PC-9 (cell line): ENCODE data around the gene CAPN1. TPM values are rescaled to one million over a fixed set of nuclear protein-coding genes. Genes with fewer than 3 reads are reported as not detected.
A peak's percentile ranks its signal among the peaks of the same experiment; 100 is the strongest.

ENCODE experiments used
- BruUV-seq: library from RNA; stranded (reverse); fragments of 400-500 nt; replicated peaks from 2 replicates; lab custom pipeline; 2021; lab: Mats Ljungman, UMichigan
- CTCF ChIA-PET: fragments of 300-600 bp; sonication (Branson Sonifier 250); formaldehyde crosslinking; loops from one replicate; lab custom pipeline; 2022; ENCODE audit warnings: antibody characterized with exemption; lab: Charles Lee
- POLR2A ChIA-PET: fragments of 300-600 bp; sonication (Branson Sonifier 250); formaldehyde crosslinking; loops from one replicate; lab custom pipeline; 2022; ENCODE audit warnings: antibody characterized with exemption; ENCODE audit not compliant: unreplicated experiment; lab: Charles Lee
- DNase-seq, 2 experiments: peaks; one replicate each; pipeline versions ENCODE4 v3.0.0 to v3.0.0-alpha.2; 2015 to 2022; ENCODE audit warnings: mixed read lengths in 1 of 2
- H2AFZ ChIP-seq: fragments of 200-600 bp; sonication (generic); 2 replicates; pipeline ENCODE4 v1.8.1; 2017; ENCODE audit warnings: antibody characterized with exemption
- H3F3A ChIP-seq: fragments of 200-600 bp; sonication (generic); 2 replicates; pipeline ENCODE4 v1.8.1; 2017; ENCODE audit warnings: antibody characterized with exemption, mild to moderate bottlenecking, low read depth; ENCODE audit not compliant: insufficient read depth
- H3K27ac ChIP-seq: fragments of 200-600 bp; sonication (generic); 2 replicates; pipeline ENCODE4 v1.6.1; 2016; ENCODE audit warnings: mixed run types
- H3K27me3 ChIP-seq: fragments of 200-600 bp; sonication (generic); 2 replicates; pipeline ENCODE4 v1.6.1; 2016; ENCODE audit warnings: low read depth, mixed run types; ENCODE audit not compliant: insufficient read depth
- H3K36me3 ChIP-seq: fragments of 200-600 bp; sonication (generic); 2 replicates; pipeline ENCODE4 v1.6.1; 2016; ENCODE audit warnings: low read depth, mixed run types
- H3K4me1 ChIP-seq: fragments of 200-600 bp; sonication (generic); replicated peaks from 2 replicates; pipeline ENCODE4 v1.6.1; 2016; ENCODE audit warnings: mixed run types; ENCODE audit not compliant: insufficient read depth
- H3K4me2 ChIP-seq: fragments of 200-600 bp; sonication (generic); 2 replicates; pipeline ENCODE4 v1.6.1; 2017; ENCODE audit warnings: mixed run types
- H3K4me3 ChIP-seq: fragments of 200-600 bp; sonication (generic); 2 replicates; pipeline ENCODE4 v1.6.1; 2016; ENCODE audit warnings: mixed run types
- H3K79me2 ChIP-seq: fragments of 200-600 bp; sonication (generic); 2 replicates; pipeline ENCODE4 v1.6.1; 2017; ENCODE audit warnings: low read depth, mixed run types
- H3K9me2 ChIP-seq: fragments of 200-600 bp; sonication (generic); 2 replicates; pipeline ENCODE4 v1.8.1; 2017; ENCODE audit warnings: mild to moderate bottlenecking; ENCODE audit not compliant: insufficient read depth
- H3K9me3 ChIP-seq: fragments of 200-600 bp; sonication (generic); 2 replicates; pipeline ENCODE4 v1.8.1; 2016; ENCODE audit warnings: low read depth; ENCODE audit not compliant: insufficient read depth
- H4K20me1 ChIP-seq: fragments of 200-600 bp; sonication (generic); 2 replicates; pipeline ENCODE4 v1.8.1; 2017; ENCODE audit not compliant: insufficient read depth
- CTCF ChIP-seq: fragments of 200-600 bp; sonication (generic); conservative IDR thresholded peaks from 2 replicates; pipeline ENCODE4 v1.6.1; 2017; ENCODE audit warnings: mixed run types, antibody characterized with exemption, mild to moderate bottlenecking, moderate library complexity
- EZH2 ChIP-seq: fragments of 200-600 bp; sonication (generic); IDR thresholded peaks from 2 replicates; pipeline ENCODE4 v1.8.0; 2017; ENCODE audit warnings: antibody characterized with exemption, low read depth
- intact Hi-C: fragments of 100-400 bp; cut with micrococcal nuclease; formaldehyde crosslinking; loops from one replicate; pipeline ENCODE4 v1.10.0; 2022; ENCODE audit not compliant: unreplicated experiment
- total RNA-seq: library from RNA; stranded (reverse); gene quantifications from 2 replicates; pipeline ENCODE4 v1.2.3, GENCODE V29; 2021

Gene CAPN1
- total RNA-seq, 1 experiment from 2014 or later = 559 TPM

GRCh38 chr11:65217441-65218423 lies 36.0 kb downstream of the CAPN1 start:
- ChIA-PET CTCF (interaction anchor here (0.6 kb wide), 1 partner anchor 42 kb away, joined by 3 read pairs; no protein-coding TSS in a partner anchor), POLR2A (no interaction called here)
- Histone ChIP-seq H3K79me2 (peaks cover 67% of the 10 kb centered on the region), H3K36me3 (peaks cover 29% of the 10 kb centered on the region; the same call in 1 of the 2 replicates), H3K27me3 (no peaks in the 10 kb centered on the region), H4K20me1 (peaks cover 28% of the 10 kb centered on the region), H3K9me3 (no peaks in the 10 kb centered on the region), H3K4me1 (peaks cover 23% of the 10 kb centered on the region), H3K4me3 (no peak overlapping the region), H2AFZ (no peak overlapping the region), H3K27ac (no peak overlapping the region), H3K4me2 (peak overlapping the region; percentile 34; the same call in 1 of the 2 replicates), H3K9me2 (no peaks in the 10 kb centered on the region), H3F3A (peaks cover 49% of the 10 kb centered on the region)
- no peak for DNase-seq
- no peak for TF ChIP-seq EZH2
- no peak for TF ChIP-seq CTCF
- no TSS peak for BruUV-seq
- intact Hi-C loops = no loop called here

GRCh38 chr11:65218446-65218845 lies 36.7 kb downstream of the CAPN1 start:
- H3K27me3 ChIP-seq = no peaks in the 10 kb centered on the region
- TF ChIP-seq EZH2 (no peak), CTCF (no peak)
- POLR2A ChIA-PET = no interaction called here
- CTCF ChIA-PET = no interaction called here
- BruUV-seq = no TSS peak
- H3K9me3 ChIP-seq = no peaks in the 10 kb centered on the region
- H3K36me3 ChIP-seq = peaks cover 29% of the 10 kb centered on the region; the same call in 1 of the 2 replicates
- H2AFZ ChIP-seq = no peak overlapping the region
- H3K4me3 ChIP-seq = no peak overlapping the region
- H3K4me2 ChIP-seq = no peak overlapping the region
- H3K9me2 ChIP-seq = no peaks in the 10 kb centered on the region
- intact Hi-C loops = no loop called here
- H3K4me1 ChIP-seq = peaks cover 16% of the 10 kb centered on the region
- H3K79me2 ChIP-seq = peaks cover 67% of the 10 kb centered on the region
- peaks cover 47% of the 10 kb centered on the region for H3F3A ChIP-seq
- H3K27ac ChIP-seq = no peak overlapping the region
- peaks cover 34% of the 10 kb centered on the region for H4K20me1 ChIP-seq
- no peak for DNase-seq

GRCh38 chr11:65219930-65220213 lies 38.1 kb downstream of the CAPN1 start:
- CTCF ChIA-PET = interaction anchor here (0.6 to 1.1 kb wide), 4 partner anchors 55 to 114 kb away, joined by 3 to 12 read pairs (median 6); partner anchors contain the start of gene DPF2
- no peak overlapping the region for H3K4me3 ChIP-seq
- peaks cover 41% of the 10 kb centered on the region for H4K20me1 ChIP-seq
- H3K4me2 ChIP-seq = no peak overlapping the region
- H3F3A ChIP-seq = peaks cover 35% of the 10 kb centered on the region; the same call in 1 of the 2 replicates
- no peak for DNase-seq
- peaks cover 54% of the 10 kb centered on the region for H3K79me2 ChIP-seq
- POLR2A ChIA-PET = interaction anchor here (0.5 to 0.6 kb wide), 5 partner anchors 13 to 1835 kb away, joined by 4 to 6 read pairs (median 5); partner anchors contain the start of gene NEAT1
- no peaks in the 10 kb centered on the region for H3K9me2 ChIP-seq
- TF ChIP-seq CTCF = no peak
- peaks cover 24% of the 10 kb centered on the region for H3K4me1 ChIP-seq
- peaks cover 29% of the 10 kb centered on the region; the same call in 1 of the 2 replicates for H3K36me3 ChIP-seq
- H3K27me3 ChIP-seq = no peaks in the 10 kb centered on the region
- no peak overlapping the region; the same call in 1 of the 2 replicates for H3K27ac ChIP-seq
- BruUV-seq = no TSS peak
- H3K9me3 ChIP-seq = no peaks in the 10 kb centered on the region
- intact Hi-C loops = no loop called here
- H2AFZ ChIP-seq = no peak overlapping the region
